H7 (cell line): Measurements from ENCODE around the gene ADGRA1. TPM values are rescaled to one million over a fixed set of nuclear protein-coding genes. Genes with fewer than 3 reads are reported as not detected.

Experiments
- DNase-seq: peaks from one replicate; pipeline ENCODE4 v3.0.0; 2012
- H3K27me3 ChIP-seq: 2 replicates; pipeline ENCODE4 v1.6.0; 2011; ENCODE audit warnings: mild to moderate bottlenecking, low read length; ENCODE audit not compliant: control insufficient read depth, insufficient read depth
- H3K36me3 ChIP-seq: replicated peaks from 2 replicates; pipeline ENCODE4 v1.5.1; 2011; ENCODE audit warnings: low read length; ENCODE audit not compliant: control insufficient read depth, insufficient read depth
- H3K4me3 ChIP-seq: 2 replicates; pipeline ENCODE4 v1.5.1; 2011; ENCODE audit warnings: low read depth, mild to moderate bottlenecking, control low read depth, low read length, moderate library complexity; ENCODE audit not compliant: insufficient read depth
- total RNA-seq: library from RNA; depleted of rRNA; stranded (reverse); fragments of >200 nt; shearing (Covaris generic); gene quantifications from 2 replicates; pipeline ENCODE4 v1.2.3, GENCODE V29; 2014

Gene ADGRA1
- total RNA-seq, 1 experiment from 2014 or later: 0.62 TPM

- peaks cover 5% of the 10 kb centered on the region for H3K27me3 ChIP-seq
- H3K4me3 ChIP-seq: no peak overlapping the region
- H3K36me3 ChIP-seq: peaks cover 2% of the 10 kb centered on the region
- DNase-seq: peak; percentile 67
Observed at GRCh38 chr10:133162910-133163856, 75.5 kb downstream of the ADGRA1 start.

GRCh38 chr10:133163889-133164815, 76.4 kb downstream of the ADGRA1 start:
- Histone ChIP-seq H3K27me3 (peaks cover 5% of the 10 kb centered on the region), H3K4me3 (no peak overlapping the region), H3K36me3 (peaks cover 2% of the 10 kb centered on the region)
- DNase-seq: peak; percentile 74

GRCh38 chr10:133164816-133165555, 77.3 kb downstream of the ADGRA1 start:
- Histone ChIP-seq H3K4me3 (no peak overlapping the region), H3K36me3 (peaks cover 2% of the 10 kb centered on the region), H3K27me3 (peaks cover 5% of the 10 kb centered on the region)
- DNase-seq: peak; percentile 45

- no peak overlapping the region for H3K4me3 ChIP-seq
Observed at GRCh38 chr10:133165556-133166503, 78.1 kb downstream of the ADGRA1 start.

GRCh38 chr10:133166504-133166827, 78.7 kb downstream of the ADGRA1 start:
- Histone ChIP-seq H3K36me3 (peaks cover 2% of the 10 kb centered on the region), H3K4me3 (no peak overlapping the region), H3K27me3 (no peaks in the 10 kb centered on the region)
- DNase-seq: peak; percentile 34

More at GRCh38 chr10:133165556-133166503, 78.1 kb downstream of the ADGRA1 start:
- H3K36me3 ChIP-seq: peaks cover 2% of the 10 kb centered on the region
- DNase-seq: peak; percentile 57
- H3K27me3 ChIP-seq: peaks cover 2% of the 10 kb centered on the region

GRCh38 chr10:133166828-133167692, 79.3 kb downstream of the ADGRA1 start:
- H3K27me3 ChIP-seq: no peaks in the 10 kb centered on the region
- H3K36me3 ChIP-seq: peaks cover 2% of the 10 kb centered on the region
- DNase-seq: peak; percentile 50
- no peak overlapping the region for H3K4me3 ChIP-seq

GRCh38 chr10:133167693-133168616, 80.2 kb downstream of the ADGRA1 start:
- Histone ChIP-seq H3K27me3 (no peaks in the 10 kb centered on the region), H3K4me3 (no peak overlapping the region), H3K36me3 (no peaks in the 10 kb centered on the region)
- DNase-seq: peak; percentile 46

GRCh38 chr10:133168617-133169031, 80.9 kb downstream of the ADGRA1 start:
- Histone ChIP-seq H3K4me3 (no peak overlapping the region), H3K27me3 (no peaks in the 10 kb centered on the region), H3K36me3 (no peaks in the 10 kb centered on the region)
- peak; percentile 35 for DNase-seq

- DNase-seq: no peak
- Histone ChIP-seq H3K36me3 (no peaks in the 10 kb centered on the region), H3K4me3 (no peak overlapping the region), H3K27me3 (no peaks in the 10 kb centered on the region)
Observed at GRCh38 chr10:133169173-133169947, 81.6 kb downstream of the ADGRA1 start.

GRCh38 chr10:133170092-133170491, 82.4 kb downstream of the ADGRA1 start:
- no peak for DNase-seq
- Histone ChIP-seq H3K27me3 (no peaks in the 10 kb centered on the region), H3K36me3 (no peaks in the 10 kb centered on the region), H3K4me3 (no peak overlapping the region)

- no peak overlapping the region for H3K4me3 ChIP-seq
- no peaks in the 10 kb centered on the region; the same call in 1 of the 2 replicates for H3K36me3 ChIP-seq
- H3K27me3 ChIP-seq: no peaks in the 10 kb centered on the region
- DNase-seq: no peak
Observed at GRCh38 chr10:133173860-133174640, 86.3 kb downstream of the ADGRA1 start.
